Measurements from ENCODE around the gene KLHDC7B.

KLHDC7B gene

GRCh38 chr22:50548040-50548920 lies 2.6 kb downstream of the KLHDC7B start:
- no peak for DNase-seq (ENCODE audit: low read depth, low spot score)

GRCh38 chr22:50548921-50549790 lies 3.5 kb downstream of the KLHDC7B start:
- no peak for DNase-seq (ENCODE audit: low read depth, low spot score)

- no peak for DNase-seq (ENCODE audit: low read depth, low spot score)
Observed at GRCh38 chr22:50550395-50550794, 4.7 kb downstream of the KLHDC7B start.

- no peak for DNase-seq (ENCODE audit: low read depth, low spot score)
Observed at GRCh38 chr22:50551160-50551752, 5.6 kb downstream of the KLHDC7B start.

- DNase-seq (ENCODE audit: low read depth, low spot score): no peak
Observed at GRCh38 chr22:50553310-50553709, 7.6 kb downstream of the KLHDC7B start.

DNA sequence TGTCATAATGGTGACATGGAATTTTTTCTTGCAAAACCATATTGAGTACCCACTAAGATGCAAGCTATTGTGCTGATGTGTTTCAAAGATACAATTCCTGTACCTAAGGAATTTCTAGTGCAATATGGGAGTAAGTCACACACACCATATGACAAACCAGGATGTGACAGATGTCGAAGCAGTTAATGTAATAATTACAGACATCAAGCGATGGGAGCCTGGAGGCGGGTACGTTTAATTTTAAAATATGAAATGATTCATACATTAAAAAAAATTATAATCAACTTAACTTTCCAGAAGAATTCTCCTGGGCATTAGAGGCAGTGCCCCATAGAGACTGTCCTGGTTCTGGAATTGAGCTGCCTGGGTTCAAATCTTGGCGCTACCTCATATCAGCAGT lies 11.0 kb downstream of the KLHDC7B start:
- DNase-seq (ENCODE audit: low read depth, low spot score): no peak

DNA sequence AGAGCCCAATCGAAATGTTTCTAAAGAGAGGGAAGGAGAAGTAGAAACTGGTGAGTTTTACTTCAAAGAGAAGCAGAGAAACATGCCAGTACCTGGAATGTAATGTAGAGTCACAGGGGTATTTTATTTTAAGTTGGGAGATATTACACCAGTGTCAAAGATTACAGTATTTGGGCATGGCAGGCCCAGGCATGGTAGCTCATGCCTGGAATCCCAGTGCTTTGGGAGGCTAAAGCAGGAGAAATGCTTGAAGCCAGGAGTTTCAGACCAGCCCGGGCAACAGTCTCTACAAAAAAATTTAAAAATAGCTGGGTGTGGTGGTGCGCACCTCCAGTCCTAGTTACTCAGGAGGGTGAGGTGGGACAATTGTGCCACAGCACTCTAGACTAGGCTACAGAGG lies 14.3 kb downstream of the KLHDC7B start:
- DNase-seq (ENCODE audit: low read depth, low spot score): no peak

DNA sequence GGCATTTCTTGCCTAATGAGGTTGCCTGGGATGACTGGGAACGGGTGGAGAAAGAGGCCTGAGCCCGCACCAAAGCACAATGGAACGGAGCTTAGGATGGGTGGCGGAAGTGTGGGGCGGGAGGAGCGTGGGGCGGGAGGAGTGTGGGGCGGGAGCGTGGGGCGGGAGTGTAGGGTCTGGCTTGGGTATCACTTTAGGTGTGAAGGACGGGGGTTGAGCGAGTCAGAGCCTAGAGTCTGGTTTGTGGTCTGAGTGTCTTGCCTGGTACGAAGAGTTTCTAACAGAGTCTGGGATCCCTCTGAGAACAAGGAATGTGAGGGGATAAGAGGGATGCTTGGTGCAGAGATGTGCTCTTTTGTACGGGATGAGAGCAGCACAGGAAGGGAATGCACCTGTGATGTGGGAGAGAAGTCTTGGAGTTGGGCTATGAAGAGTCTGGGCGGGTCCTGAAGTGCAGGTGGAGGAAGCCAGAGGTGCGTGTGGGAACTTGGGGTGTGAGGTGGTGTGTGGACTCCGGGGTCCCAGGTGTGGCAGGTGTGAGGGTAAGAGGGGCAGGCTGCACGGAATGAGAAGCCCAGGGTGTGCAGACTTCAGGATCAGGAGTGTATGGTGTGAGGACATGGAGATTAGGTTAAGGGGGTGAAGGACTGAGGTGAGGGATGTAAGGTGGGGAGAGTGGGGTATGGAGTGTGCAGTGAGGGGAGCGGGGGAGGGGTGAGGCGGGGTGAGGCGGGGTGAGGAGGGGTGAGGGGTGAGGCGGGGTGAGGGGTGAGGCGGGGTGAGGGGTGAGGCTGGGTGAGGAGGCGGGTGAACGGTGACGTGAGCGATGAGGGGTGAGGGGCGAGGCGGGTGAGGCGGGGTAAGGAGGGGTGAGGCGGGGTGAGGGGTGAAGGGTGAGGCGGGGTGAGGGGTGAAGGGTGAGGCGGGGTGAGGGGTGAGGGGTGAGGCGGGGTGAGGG lies 16.0 kb downstream of the KLHDC7B start:
- no peak for DNase-seq (ENCODE audit: low read depth, low spot score)

DNA sequence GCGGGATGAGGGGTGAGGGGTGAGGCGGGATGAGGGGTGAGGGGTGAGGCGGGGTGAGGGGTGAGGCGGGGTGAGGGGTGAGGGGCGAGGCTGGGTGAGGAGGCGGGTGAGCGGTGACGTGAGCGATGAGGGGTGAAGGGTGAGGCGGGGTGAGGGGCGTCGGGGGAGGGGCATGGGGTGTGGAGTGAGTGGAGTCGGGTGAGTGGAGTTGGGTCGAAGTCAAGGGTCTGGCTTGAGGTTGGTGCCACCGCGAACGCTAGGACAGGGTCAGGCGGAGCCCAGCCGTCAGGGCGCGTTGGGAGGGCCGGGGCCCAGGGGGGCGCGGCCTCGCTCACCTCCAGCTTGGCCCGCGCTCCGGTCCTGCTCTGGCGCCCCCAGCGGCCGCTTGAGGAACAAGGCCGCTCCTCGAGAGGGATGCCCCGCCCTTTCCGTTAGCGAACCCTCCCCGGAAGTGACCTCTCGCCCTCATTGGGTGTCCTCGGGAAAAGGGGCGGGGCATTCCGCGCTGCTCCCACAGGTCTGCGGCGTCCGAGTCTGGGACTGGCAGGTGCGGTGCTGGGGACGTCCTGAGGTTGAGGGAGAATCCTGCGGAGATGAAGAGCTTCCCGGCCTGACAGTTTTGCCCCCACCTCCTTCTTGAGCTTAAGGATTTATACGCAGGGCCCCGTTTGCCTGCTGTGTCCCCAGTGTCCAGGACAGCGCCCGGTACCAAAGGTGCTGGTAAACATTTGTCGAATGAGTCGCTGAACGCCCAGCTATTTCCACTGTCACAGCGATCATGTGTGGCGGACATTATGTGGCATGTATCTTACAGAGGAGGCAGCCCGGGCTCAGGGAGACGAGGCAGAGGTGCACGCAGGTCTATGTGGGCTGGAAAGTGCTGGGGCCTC lies 17.1 kb downstream of the KLHDC7B start, which contains the start of gene SYCE3:
Gene SYCE3 (minus strand): TSS at position 397 of the 890 bp plus-strand sequence. CDS start 6,514 bp downstream, outside the sequence.
- DNase-seq (ENCODE audit: low read depth, low spot score): peak; percentile 94

DNA sequence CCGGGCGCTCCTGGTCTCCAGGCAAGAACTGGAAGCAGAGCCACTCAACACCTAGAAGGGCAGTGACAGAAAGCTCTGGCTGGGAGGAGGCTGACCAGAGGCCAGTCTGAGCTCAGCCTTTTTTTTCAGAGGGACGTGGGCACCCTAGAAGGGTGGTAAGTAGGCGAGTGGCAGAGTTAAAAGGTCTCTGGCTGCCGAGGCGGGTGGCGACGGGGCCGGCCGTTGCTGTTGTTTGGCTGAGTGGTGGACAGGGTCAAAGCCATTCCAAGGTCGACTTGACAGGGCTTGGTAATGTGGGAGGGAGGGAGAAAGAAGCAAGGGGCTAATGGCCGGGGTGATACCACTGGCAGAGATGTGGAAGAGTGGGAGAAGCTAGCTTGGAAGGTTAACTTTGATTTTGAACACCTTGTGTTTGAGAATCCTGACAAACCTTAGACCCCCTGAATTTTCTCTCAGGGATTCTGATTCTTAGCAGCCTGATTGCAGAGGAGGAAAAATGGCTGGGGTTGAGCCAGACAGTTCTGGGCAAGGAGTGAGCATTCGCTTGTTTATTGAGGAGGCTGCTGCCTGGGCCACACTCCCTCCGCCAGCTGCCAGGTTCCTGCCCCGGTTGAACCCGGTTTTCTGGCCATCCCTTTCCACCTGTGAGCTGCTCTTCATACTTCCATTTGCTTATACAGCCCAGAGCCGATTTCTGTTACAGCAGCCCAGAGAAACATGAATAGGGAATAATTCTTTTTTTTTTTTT lies 17.9 kb downstream of the KLHDC7B start:
- no peak for DNase-seq (ENCODE audit: low read depth, low spot score)

- DNase-seq (ENCODE audit: low read depth, low spot score): no peak
Observed at GRCh38 chr22:50564289-50564688, 18.6 kb downstream of the KLHDC7B start.

DNA sequence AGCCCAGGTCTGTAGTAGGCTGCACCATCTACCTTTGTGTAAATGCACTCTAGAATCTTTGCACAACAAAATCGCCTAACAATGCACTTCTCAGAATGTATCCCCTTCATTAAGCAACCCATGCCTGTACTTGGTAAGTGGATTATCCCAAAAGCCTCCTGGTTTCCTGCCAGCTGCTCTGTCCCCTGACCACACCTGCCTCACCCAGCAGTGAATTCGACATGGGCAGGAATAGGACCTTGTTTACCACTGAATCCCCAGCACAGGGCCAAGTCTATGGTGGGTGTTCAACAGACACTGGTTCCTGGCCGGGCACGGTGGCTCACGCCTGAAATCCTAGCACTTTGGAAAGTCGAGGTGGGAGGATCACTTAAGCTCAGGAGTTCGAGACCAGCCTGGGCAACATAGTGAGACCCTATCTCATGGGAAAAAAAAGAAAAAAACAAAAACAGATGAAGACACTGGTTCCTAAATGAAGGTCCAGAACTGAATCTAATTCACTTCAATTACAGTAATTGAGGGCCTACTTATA lies 22.1 kb downstream of the KLHDC7B start:
- no peak for DNase-seq (ENCODE audit: low read depth, low spot score)

GRCh38 chr22:50568626-50569025 lies 22.9 kb downstream of the KLHDC7B start:
- DNase-seq (ENCODE audit: low read depth, low spot score): no peak

- DNase-seq (ENCODE audit: low read depth, low spot score): no peak
Observed at GRCh38 chr22:50569041-50569459, 23.4 kb downstream of the KLHDC7B start.

- DNase-seq (ENCODE audit: low read depth, low spot score): no peak
Observed at GRCh38 chr22:50569896-50570535, 24.3 kb downstream of the KLHDC7B start.

GRCh38 chr22:50570861-50571260 lies 25.2 kb downstream of the KLHDC7B start:
- no peak for DNase-seq (ENCODE audit: low read depth, low spot score)

- no peak for DNase-seq (ENCODE audit: low read depth, low spot score)
Observed at GRCh38 chr22:50571264-50572175, 25.8 kb downstream of the KLHDC7B start.

Measured in activated CD4-positive, CD25-positive, alpha-beta regulatory T cell treated with anti-CD3 and anti-CD28 coated beads, Interleukin-2, amount 50 U/mL, for 16 hours (primary cell).